ENCODE results near the gene GMPR2.

GMPR2 gene

GRCh38 chr14:24238123-24238522, 5.4 kb downstream of the GMPR2 start:
- H3K4me1 ChIP-seq (ENCODE audit: insufficient read depth, low read length), result peaks cover 59% of the 10 kb centered on the region
- TF ChIP-seq CTCF (IDR thresholded peaks at IDR 0.05; ENCODE audit: borderline replicate concordance, extremely low read depth, low read length, poor library complexity, severe bottlenecking), result no peak
- no peak for TF ChIP-seq EZH2 (IDR thresholded peaks at IDR 0.05; ENCODE audit: borderline replicate concordance, low read depth, low read length, severe bottlenecking)
- ATAC-seq (ENCODE audit: insufficient read depth, low read depth) (no peak), DNase-seq (no peak)
- no peak overlapping the region for H3K9ac ChIP-seq (ENCODE audit: low read depth, low read length)
- no peak overlapping the region for H2AFZ ChIP-seq (ENCODE audit: low read depth, low read length)
- H3K4me3 ChIP-seq (ENCODE audit: low read depth in 1 of 2, low read length in 2 of 2), result no peak overlapping the region
- no peaks in the 10 kb centered on the region for H3K27me3 ChIP-seq (ENCODE audit: insufficient read depth, low read length, poor library complexity)
- peaks cover 15% of the 10 kb centered on the region for H4K20me1 ChIP-seq (ENCODE audit: insufficient read depth, low read length)
- no peaks in the 10 kb centered on the region for H3K9me3 ChIP-seq (ENCODE audit: insufficient read depth, low read length, severe bottlenecking)
- no peak overlapping the region for H3K4me2 ChIP-seq (ENCODE audit: insufficient read depth, low read length)
- no peak overlapping the region for H3K27ac ChIP-seq (ENCODE audit: low read length)
- H3K79me2 ChIP-seq (ENCODE audit: insufficient read depth, low read length), result peaks cover 55% of the 10 kb centered on the region
- peaks cover 75% of the 10 kb centered on the region for H3K36me3 ChIP-seq (ENCODE audit: insufficient read depth, low read length)

GRCh38 chr14:24238527-24239037, 5.9 kb downstream of the GMPR2 start:
- no peak overlapping the region for H3K4me3 ChIP-seq (ENCODE audit: low read depth in 1 of 2, low read length in 2 of 2)
- H3K4me2 ChIP-seq (ENCODE audit: insufficient read depth, low read length), result no peak overlapping the region
- DNase-seq, result no peak
- no peaks in the 10 kb centered on the region for H3K27me3 ChIP-seq (ENCODE audit: insufficient read depth, low read length, poor library complexity)
- no peak overlapping the region for H3K9ac ChIP-seq (ENCODE audit: low read depth, low read length)
- ATAC-seq (ENCODE audit: insufficient read depth, low read depth), result no peak
- peaks cover 15% of the 10 kb centered on the region for H4K20me1 ChIP-seq (ENCODE audit: insufficient read depth, low read length)
- no peak overlapping the region for H3K27ac ChIP-seq (ENCODE audit: low read length)
- no peaks in the 10 kb centered on the region for H3K9me3 ChIP-seq (ENCODE audit: insufficient read depth, low read length, severe bottlenecking)
- no peak for TF ChIP-seq EZH2 (IDR thresholded peaks at IDR 0.05; ENCODE audit: borderline replicate concordance, low read depth, low read length, severe bottlenecking)
- no peak for TF ChIP-seq CTCF (IDR thresholded peaks at IDR 0.05; ENCODE audit: borderline replicate concordance, extremely low read depth, low read length, poor library complexity, severe bottlenecking)
- no peak overlapping the region for H2AFZ ChIP-seq (ENCODE audit: low read depth, low read length)
- peaks cover 59% of the 10 kb centered on the region for H3K4me1 ChIP-seq (ENCODE audit: insufficient read depth, low read length)
- H3K36me3 ChIP-seq (ENCODE audit: insufficient read depth, low read length), result peaks cover 73% of the 10 kb centered on the region
- peaks cover 50% of the 10 kb centered on the region for H3K79me2 ChIP-seq (ENCODE audit: insufficient read depth, low read length)

- Histone ChIP-seq H3K79me2 (ENCODE audit: insufficient read depth, low read length) (peaks cover 33% of the 10 kb centered on the region), H3K9me3 (ENCODE audit: insufficient read depth, low read length, severe bottlenecking) (no peaks in the 10 kb centered on the region), H3K9ac (ENCODE audit: low read depth, low read length) (peak overlapping the region; percentile 69; the same call in 1 of the 2 replicates), H3K27ac (ENCODE audit: low read length) (peak overlapping the region; percentile 19; the same call in 1 of the 2 replicates), H3K27me3 (ENCODE audit: insufficient read depth, low read length, poor library complexity) (no peaks in the 10 kb centered on the region), H3K4me3 (ENCODE audit: low read depth in 1 of 2, low read length in 2 of 2) (peak overlapping the region in 1 of 2 experiments; percentile 5; a peak in 1 of 4 replicates), H3K4me2 (ENCODE audit: insufficient read depth, low read length) (peak overlapping the region; percentile 86), H3K4me1 (ENCODE audit: insufficient read depth, low read length) (peaks cover 46% of the 10 kb centered on the region), H4K20me1 (ENCODE audit: insufficient read depth, low read length) (peaks cover 15% of the 10 kb centered on the region), H2AFZ (ENCODE audit: low read depth, low read length) (no peak overlapping the region), H3K36me3 (ENCODE audit: insufficient read depth, low read length) (peaks cover 58% of the 10 kb centered on the region)
- DNase-seq (no peak), ATAC-seq (ENCODE audit: insufficient read depth, low read depth) (no peak)
- TF ChIP-seq EZH2 (IDR thresholded peaks at IDR 0.05; ENCODE audit: borderline replicate concordance, low read depth, low read length, severe bottlenecking) (no peak), CTCF (IDR thresholded peaks at IDR 0.05; ENCODE audit: borderline replicate concordance, extremely low read depth, low read length, poor library complexity, severe bottlenecking) (no peak)
These were observed 7.6 kb downstream of the GMPR2 start for GRCh38 chr14:24240110-24240918.
